Right ventricle myocardium superior (tissue), 1 donor: Measurements from ENCODE around the gene PDCD2. TPM values are rescaled to one million over a fixed set of nuclear protein-coding genes. Genes with fewer than 3 reads are reported as not detected.
"Not testable (repeated sequence)": the region's sequence is repeated elsewhere in the genome, so short reads cannot be mapped to it uniquely, and the experiment has no call there.

Experiments used
- ATAC-seq: fragments of 200-7000 bp; cut with Tn5 transposase; one replicate; pipeline ENCODE4 v1.9.1; 2020; ENCODE audit warnings: mild to moderate bottlenecking; ENCODE audit not compliant: poor library complexity
- DNase-seq: peaks from one replicate; pipeline ENCODE4 v3.0.0-alpha.2; 2020
- intact Hi-C: fragments of 100-400 bp; cut with DNase I; formaldehyde crosslinking; loops from one replicate; pipeline ENCODE4 v1.11.2; 2022
- total RNA-seq: library from RNA; stranded (reverse); fragmentation: NEBNext Ultra II Directional; extraction: Animal tissue kit (Norgen Biotek cat#: 25700); gene quantifications from one replicate; pipeline ENCODE4 v1.2.1, GENCODE V29; 2021
- donor health status: DM: no; HTN: yes; CAD: no; lungs with severe emphysema.

Gene PDCD2
- total RNA-seq, 1 donor from 2014 or later = 26.2 TPM

- intact Hi-C loops = loop anchor here (10.0 kb wide), 1 partner anchor 799 kb away; the partner anchor contains the start of genes DYNLT2 and ERMARD
- ATAC-seq (peak; percentile 97), DNase-seq (peak; percentile 98)
Observed at GRCh38 chr6:170554013-170554795, 30.2 kb downstream of the PDCD2 start, which contains the start of gene TBP. TBP (plus strand) TSS chr6:170554369; CDS start chr6:170557030, 2,661 bp downstream.

- intact Hi-C loops = loop anchor here (10.0 kb wide), 1 partner anchor 799 kb away; the partner anchor contains the start of genes DYNLT2 and ERMARD
- ATAC-seq (peak; percentile 50), DNase-seq (peak; percentile 44)
Observed at GRCh38 chr6:170553534-170554012, 30.9 kb downstream of the PDCD2 start.

- peak; percentile 94 for ATAC-seq
- DNase-seq = peak; percentile 97
- intact Hi-C loops = loop anchor here (10.0 kb wide), 1 partner anchor 798 kb away; the partner anchor contains the start of genes DYNLT2 and ERMARD
Observed at GRCh38 chr6:170552765-170553533, 31.5 kb downstream of the PDCD2 start, which contains the start of gene PSMB1. PSMB1 (minus strand) TSS chr6:170553307; CDS start chr6:170553242, 65 bp downstream.

- intact Hi-C loops = no loop called here
- peak; percentile 67 for ATAC-seq
- no peak for DNase-seq
Observed at GRCh38 chr6:170545405-170545804, 39.0 kb downstream of the PDCD2 start.

- no peak for DNase-seq
- intact Hi-C loops = no loop called here
- no peak for ATAC-seq
Observed at GRCh38 chr6:170542031-170542719, 42.3 kb downstream of the PDCD2 start.

- intact Hi-C loops = loop anchor here (10.0 kb wide), 1 partner anchor 243 kb away; the partner anchor contains the start of gene DLL1
- no peak for DNase-seq
Observed at GRCh38 chr6:170537329-170537728, 47.1 kb downstream of the PDCD2 start.

GRCh38 chr6:170536671-170537070, 47.8 kb downstream of the PDCD2 start:
- ATAC-seq = no peak
- intact Hi-C loops = loop anchor here (10.0 kb wide), 1 partner anchor 242 kb away; the partner anchor contains the start of gene DLL1

More at GRCh38 chr6:170537329-170537728, 47.1 kb downstream of the PDCD2 start:
- ATAC-seq = no peak

GRCh38 chr6:170535004-170535403, 49.4 kb downstream of the PDCD2 start:
- ATAC-seq = no peak
- no peak for DNase-seq
- intact Hi-C loops = loop anchor here (10.0 kb wide), 1 partner anchor 240 kb away; the partner anchor contains the start of gene DLL1

More at GRCh38 chr6:170536671-170537070, 47.8 kb downstream of the PDCD2 start:
- no peak for DNase-seq

GRCh38 chr6:170533792-170534191, 50.6 kb downstream of the PDCD2 start:
- DNase-seq = no peak
- no peak for ATAC-seq
- intact Hi-C loops = loop anchor here (5.0 to 10.0 kb wide), 2 partner anchors 239 to 746 kb away; partner anchors contain the start of gene DLL1

GRCh38 chr6:170532867-170533488, 51.5 kb downstream of the PDCD2 start:
- no peak for ATAC-seq
- intact Hi-C loops = loop anchor here (5.0 to 10.0 kb wide), 2 partner anchors 238 to 746 kb away; partner anchors contain the start of gene DLL1
- no peak for DNase-seq

- DNase-seq = peak; percentile 86
- peak; percentile 91 for ATAC-seq
- intact Hi-C loops = loop anchor here (2.0 to 10.0 kb wide), 3 partner anchors 235 to 743 kb away; partner anchors contain the start of gene DLL1
Observed at GRCh38 chr6:170529839-170530469, 54.5 kb downstream of the PDCD2 start.

GRCh38 chr6:170527995-170528394, 56.4 kb downstream of the PDCD2 start:
- ATAC-seq, DNase-seq: not testable (repeated sequence)
- intact Hi-C loops = loop anchor here (2.0 kb wide), 1 partner anchor 697 kb away; no protein-coding TSS in a partner anchor

GRCh38 chr6:170525795-170526194, 58.6 kb downstream of the PDCD2 start:
- no peak for ATAC-seq
- intact Hi-C loops = no loop called here

More at GRCh38 chr6:170525795-170526194, 58.6 kb downstream of the PDCD2 start:
- no peak for DNase-seq
